IMR-90 (cell line): ENCODE measurements around the gene DNAJC5.

Experiments
- CTCF ChIP-seq: conservative IDR thresholded peaks from 2 replicates; pipeline ENCODE4 v1.5.1; 2012; ENCODE audit warnings: mild to moderate bottlenecking, low read depth, low read length, improper control_type of control experiment
- MAFK ChIP-seq: IDR thresholded peaks from 2 replicates; pipeline ENCODE4 v1.6.1; 2012; ENCODE audit warnings: low read depth, low read length, improper control_type of control experiment
- POLR2A ChIP-seq: IDR thresholded peaks from 2 replicates; pipeline ENCODE4 v1.6.1; 2012; ENCODE audit warnings: mild to moderate bottlenecking, low read depth, low read length
- RAD21 ChIP-seq: IDR thresholded peaks from 2 replicates; pipeline ENCODE4 v1.6.1; 2012; ENCODE audit warnings: low read length, improper control_type of control experiment
- RCOR1 ChIP-seq: IDR thresholded peaks from 2 replicates; pipeline ENCODE4 v1.6.1; 2012; ENCODE audit warnings: mild to moderate bottlenecking, low read length, improper control_type of control experiment; ENCODE audit not compliant: insufficient replicate concordance
- RFX5 ChIP-seq: IDR thresholded peaks from 2 replicates; pipeline ENCODE4 v1.8.0; 2012; ENCODE audit warnings: low read depth, mild to moderate bottlenecking, low read length, moderate library complexity
- TF ChIP-seq, protein P1 (sequence below): fragments of 150-350 bp; IDR thresholded peaks from 2 replicates; pipeline ENCODE4 v1.6.1; 2016; ENCODE audit warnings: low read depth, mild to moderate bottlenecking, low read length, moderate library complexity, borderline replicate concordance

- TF ChIP-seq, protein P1, sequence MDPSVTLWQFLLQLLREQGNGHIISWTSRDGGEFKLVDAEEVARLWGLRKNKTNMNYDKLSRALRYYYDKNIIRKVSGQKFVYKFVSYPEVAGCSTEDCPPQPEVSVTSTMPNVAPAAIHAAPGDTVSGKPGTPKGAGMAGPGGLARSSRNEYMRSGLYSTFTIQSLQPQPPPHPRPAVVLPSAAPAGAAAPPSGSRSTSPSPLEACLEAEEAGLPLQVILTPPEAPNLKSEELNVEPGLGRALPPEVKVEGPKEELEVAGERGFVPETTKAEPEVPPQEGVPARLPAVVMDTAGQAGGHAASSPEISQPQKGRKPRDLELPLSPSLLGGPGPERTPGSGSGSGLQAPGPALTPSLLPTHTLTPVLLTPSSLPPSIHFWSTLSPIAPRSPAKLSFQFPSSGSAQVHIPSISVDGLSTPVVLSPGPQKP = no peak
- no peak for TF ChIP-seq CTCF
- TF ChIP-seq RFX5 = no peak
- no peak for TF ChIP-seq POLR2A
- TF ChIP-seq RAD21 = no peak
- no peak for TF ChIP-seq RCOR1
- TF ChIP-seq MAFK = no peak
Measured at GRCh38 chr20:63950701-63951397, 55.9 kb downstream of the DNAJC5 start.
